HUES48 (cell line): ENCODE data around the gene UPF1.

ENCODE experiments used
- H3K27ac ChIP-seq: one replicate; pipeline ENCODE4 v1.7.0; 2013; ENCODE audit warnings: low read depth, low read length, inconsistent platforms
- H3K27me3 ChIP-seq: 2 replicates; pipeline ENCODE4 v1.6.1; 2013; ENCODE audit warnings: mild to moderate bottlenecking, low read length; ENCODE audit not compliant: control insufficient read depth, insufficient read depth
- H3K36me3 ChIP-seq: 2 replicates; pipeline ENCODE4 v1.6.1; 2013; ENCODE audit warnings: low read length; ENCODE audit not compliant: control insufficient read depth, insufficient read depth
- H3K4me1 ChIP-seq: 2 replicates; pipeline ENCODE4 v1.6.1; 2013; ENCODE audit warnings: mild to moderate bottlenecking, low read length; ENCODE audit not compliant: control insufficient read depth, insufficient read depth
- H3K4me3 ChIP-seq: 2 replicates; pipeline ENCODE4 v1.5.1; 2013; ENCODE audit warnings: mild to moderate bottlenecking, low read depth, low read length
- H3K9ac ChIP-seq: 2 replicates; pipeline ENCODE4 v1.6.1; 2013; ENCODE audit warnings: mild to moderate bottlenecking, low read depth, low read length, moderate library complexity
- H3K9me3 ChIP-seq: 2 replicates; pipeline ENCODE4 v1.6.1; 2013; ENCODE audit warnings: low read length; ENCODE audit not compliant: control insufficient read depth, insufficient read depth

Gene UPF1

GRCh38 chr19:18831524-18832305 is at the start of gene UPF1:
TSS of gene UPF1 (plus strand) at chr19:18831959. CDS start at chr19:18832210, 251 bp downstream.
- peak within 1 kb of the TSS; percentile 85 for H3K4me3 ChIP-seq
- H3K9ac ChIP-seq, result peak within 1 kb of the TSS; percentile 83
- peaks cover 20% of the 10 kb centered on the region; the same call in 1 of the 2 replicates for H3K36me3 ChIP-seq
- no peaks in the 10 kb centered on the region; the same call in 1 of the 2 replicates for H3K27me3 ChIP-seq
- H3K9me3 ChIP-seq, result no peaks in the 10 kb centered on the region
- peak within 1 kb of the TSS; percentile 79 for H3K27ac ChIP-seq
- peaks cover 16% of the 10 kb centered on the region for H3K4me1 ChIP-seq

GRCh38 chr19:18782559-18783225 is 49.1 kb upstream of the UPF1 start:
- H3K36me3 ChIP-seq, result no peaks in the 10 kb centered on the region
- H3K27ac ChIP-seq, result no peak overlapping the region
- peaks cover 99% of the 10 kb centered on the region for H3K27me3 ChIP-seq
- H3K4me1 ChIP-seq, result no peaks in the 10 kb centered on the region; the same call in 1 of the 2 replicates
- H3K9ac ChIP-seq, result no peak overlapping the region
- no peak overlapping the region for H3K4me3 ChIP-seq
- H3K9me3 ChIP-seq, result no peaks in the 10 kb centered on the region

- H3K27me3 ChIP-seq, result peaks cover 99% of the 10 kb centered on the region
- H3K4me3 ChIP-seq, result no peak overlapping the region
- no peaks in the 10 kb centered on the region for H3K36me3 ChIP-seq
- no peaks in the 10 kb centered on the region; the same call in 1 of the 2 replicates for H3K4me1 ChIP-seq
- H3K9ac ChIP-seq, result no peak overlapping the region
- no peak overlapping the region for H3K27ac ChIP-seq
- no peaks in the 10 kb centered on the region for H3K9me3 ChIP-seq
Observed at GRCh38 chr19:18783958-18784785, 47.6 kb upstream of the UPF1 start.

GRCh38 chr19:18784786-18785120 is 47.0 kb upstream of the UPF1 start:
- Histone ChIP-seq H3K9ac (no peak overlapping the region), H3K4me3 (no peak overlapping the region), H3K27me3 (peaks cover 99% of the 10 kb centered on the region), H3K4me1 (no peaks in the 10 kb centered on the region; the same call in 1 of the 2 replicates), H3K27ac (no peak overlapping the region), H3K36me3 (no peaks in the 10 kb centered on the region), H3K9me3 (no peaks in the 10 kb centered on the region)

GRCh38 chr19:18785179-18786124 is 46.3 kb upstream of the UPF1 start:
- Histone ChIP-seq H3K9ac (no peak overlapping the region), H3K4me1 (no peaks in the 10 kb centered on the region; the same call in 1 of the 2 replicates), H3K27me3 (peaks cover 99% of the 10 kb centered on the region), H3K36me3 (no peaks in the 10 kb centered on the region), H3K4me3 (peak overlapping the region; percentile 28; the same call in 1 of the 2 replicates), H3K27ac (no peak overlapping the region), H3K9me3 (no peaks in the 10 kb centered on the region)

- Histone ChIP-seq H3K9me3 (no peaks in the 10 kb centered on the region), H3K36me3 (no peaks in the 10 kb centered on the region), H3K9ac (no peak overlapping the region), H3K27ac (no peak overlapping the region), H3K4me3 (peak overlapping the region; percentile 50), H3K27me3 (peaks cover 99% of the 10 kb centered on the region), H3K4me1 (no peaks in the 10 kb centered on the region; the same call in 1 of the 2 replicates)
Observed at GRCh38 chr19:18788529-18789421, 43.0 kb upstream of the UPF1 start.

- Histone ChIP-seq H3K9me3 (no peaks in the 10 kb centered on the region), H3K27me3 (peaks cover 97% of the 10 kb centered on the region), H3K36me3 (no peaks in the 10 kb centered on the region), H3K27ac (no peak overlapping the region), H3K4me3 (peak overlapping the region; percentile 50), H3K9ac (no peak overlapping the region), H3K4me1 (no peaks in the 10 kb centered on the region; the same call in 1 of the 2 replicates)
Observed at GRCh38 chr19:18789422-18789869, 42.3 kb upstream of the UPF1 start.

GRCh38 chr19:18789883-18790565 is 41.7 kb upstream of the UPF1 start:
- H3K4me3 ChIP-seq, result peak overlapping the region; percentile 50
- no peak overlapping the region for H3K27ac ChIP-seq
- H3K36me3 ChIP-seq, result no peaks in the 10 kb centered on the region
- no peaks in the 10 kb centered on the region for H3K9me3 ChIP-seq
- H3K4me1 ChIP-seq, result no peaks in the 10 kb centered on the region; the same call in 1 of the 2 replicates
- H3K9ac ChIP-seq, result no peak overlapping the region
- H3K27me3 ChIP-seq, result peaks cover 97% of the 10 kb centered on the region
